Measurements from ENCODE around the gene MSN. TPM values are rescaled to one million over a fixed set of nuclear protein-coding genes. Genes with fewer than 3 reads are reported as not detected.
A peak's percentile ranks its signal among the peaks of the same experiment; 100 is the strongest.

MSN gene
- total and polyA plus RNA-seq, 8 donors: 367 to 543 (median 422) TPM

DNA sequence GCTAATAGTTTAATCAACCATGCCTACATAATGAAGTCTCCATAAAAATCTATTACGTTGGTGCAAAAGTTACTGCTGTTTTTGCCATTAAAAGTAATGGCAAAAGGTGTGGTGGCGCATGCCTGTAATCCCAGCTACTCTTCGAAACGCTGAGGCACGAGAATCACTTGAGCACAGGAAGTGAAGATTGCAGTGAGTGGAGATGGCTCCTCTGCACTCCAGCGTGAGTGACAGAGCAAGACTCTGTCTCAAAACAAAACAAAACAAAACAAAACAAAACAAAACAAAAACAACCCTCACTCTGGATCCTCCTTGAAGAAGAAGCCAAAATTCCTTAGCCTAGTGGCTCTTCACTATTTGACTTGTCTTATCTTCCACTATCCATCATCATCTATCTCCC is 78.0 kb downstream of the MSN start:
- intact Hi-C loops (cut with DNase I): no loop called here
- Histone ChIP-seq H3K27me3 (peaks cover 0 to 3% of the 10 kb centered on the region in 2 donors), H3K4me1 (no peaks in the 10 kb centered on the region), H3K27ac (no peak overlapping the region), H3K9me3 (no peaks in the 10 kb centered on the region), H3K36me3 (peaks cover 0 to 20% of the 10 kb centered on the region in 2 donors), H3K4me3 (no peak overlapping the region)
- DNase-seq (no peak), ATAC-seq (peak; percentile 30)
- TF ChIP-seq, protein P1, sequence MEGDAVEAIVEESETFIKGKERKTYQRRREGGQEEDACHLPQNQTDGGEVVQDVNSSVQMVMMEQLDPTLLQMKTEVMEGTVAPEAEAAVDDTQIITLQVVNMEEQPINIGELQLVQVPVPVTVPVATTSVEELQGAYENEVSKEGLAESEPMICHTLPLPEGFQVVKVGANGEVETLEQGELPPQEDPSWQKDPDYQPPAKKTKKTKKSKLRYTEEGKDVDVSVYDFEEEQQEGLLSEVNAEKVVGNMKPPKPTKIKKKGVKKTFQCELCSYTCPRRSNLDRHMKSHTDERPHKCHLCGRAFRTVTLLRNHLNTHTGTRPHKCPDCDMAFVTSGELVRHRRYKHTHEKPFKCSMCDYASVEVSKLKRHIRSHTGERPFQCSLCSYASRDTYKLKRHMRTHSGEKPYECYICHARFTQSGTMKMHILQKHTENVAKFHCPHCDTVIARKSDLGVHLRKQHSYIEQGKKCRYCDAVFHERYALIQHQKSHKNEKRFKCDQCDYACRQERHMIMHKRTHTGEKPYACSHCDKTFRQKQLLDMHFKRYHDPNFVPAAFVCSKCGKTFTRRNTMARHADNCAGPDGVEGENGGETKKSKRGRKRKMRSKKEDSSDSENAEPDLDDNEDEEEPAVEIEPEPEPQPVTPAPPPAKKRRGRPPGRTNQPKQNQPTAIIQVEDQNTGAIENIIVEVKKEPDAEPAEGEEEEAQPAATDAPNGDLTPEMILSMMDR (IDR thresholded peaks at IDR 0.05): no peak

DNA sequence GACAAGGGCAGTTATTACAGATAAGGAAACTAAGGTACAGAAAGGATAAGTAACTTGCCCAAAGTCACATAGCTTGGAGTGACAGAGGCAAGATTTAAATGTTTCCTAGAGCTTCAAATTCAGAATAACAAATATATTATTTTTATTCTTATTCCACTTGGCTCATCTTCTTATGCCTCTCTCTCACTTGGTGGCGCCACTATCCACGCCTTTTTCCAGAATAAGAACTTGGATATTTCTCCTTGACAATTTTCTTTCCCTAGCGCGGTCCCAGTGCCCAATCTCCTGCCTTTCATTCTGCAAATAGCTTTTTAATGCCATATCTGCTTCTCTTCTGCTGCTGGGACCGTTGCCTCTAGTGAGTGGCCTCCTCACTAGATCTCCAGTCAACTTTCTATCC is 78.5 kb downstream of the MSN start:
- H3K36me3 ChIP-seq: peaks cover 0 to 15% of the 10 kb centered on the region in 2 donors
- no peaks in the 10 kb centered on the region for H3K9me3 ChIP-seq
- ATAC-seq: no peak
- H3K27me3 ChIP-seq: peaks cover 0 to 6% of the 10 kb centered on the region in 2 donors
- intact Hi-C loops (cut with DNase I): no loop called here
- H3K27ac ChIP-seq: no peak overlapping the region
- H3K4me3 ChIP-seq: no peak overlapping the region
- TF ChIP-seq, protein P1 (IDR thresholded peaks at IDR 0.05): no peak
- peak in 1 of 4 donors; percentile 11 for DNase-seq
- no peaks in the 10 kb centered on the region for H3K4me1 ChIP-seq

DNA sequence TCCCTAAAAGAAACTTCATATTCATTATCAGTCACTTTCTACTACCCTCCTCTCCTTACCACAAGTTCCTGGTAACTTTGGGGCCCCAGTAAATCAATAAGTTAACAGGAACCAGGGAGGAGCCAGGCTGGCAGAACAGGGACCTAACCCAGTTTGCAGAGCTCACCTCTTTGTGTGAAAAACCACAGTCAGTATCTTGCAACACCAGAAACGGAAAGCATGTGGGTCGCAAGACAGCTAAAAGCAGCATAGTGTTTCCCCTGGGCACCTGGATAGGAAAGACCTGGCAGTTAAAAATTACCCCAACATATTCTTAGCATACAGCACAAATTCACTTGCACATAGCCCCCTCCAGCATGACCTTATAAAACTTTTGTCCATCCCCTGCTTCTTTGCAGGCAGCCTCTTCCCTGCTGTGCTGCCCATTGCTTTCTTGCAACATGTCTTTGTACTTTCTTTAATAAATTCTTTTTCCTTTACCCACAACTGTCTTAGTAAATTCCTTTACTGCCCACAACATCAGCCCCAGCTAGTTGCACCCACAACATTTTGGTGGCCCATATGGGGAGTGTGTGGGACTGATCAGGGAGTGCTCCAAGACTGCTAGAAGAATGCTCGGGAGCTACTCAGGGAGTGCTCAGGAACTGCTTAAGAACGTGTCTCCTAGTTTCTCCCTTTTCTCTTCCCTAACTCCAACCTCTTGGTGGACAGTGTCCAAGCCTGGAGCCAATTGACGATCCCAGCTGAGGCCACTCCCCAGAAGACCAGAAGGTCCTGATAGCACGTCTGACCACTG is 83.4 kb downstream of the MSN start:
- H3K4me1 ChIP-seq: no peaks in the 10 kb centered on the region
- TF ChIP-seq, protein P1 (IDR thresholded peaks at IDR 0.05): no peak
- H3K4me3 ChIP-seq: no peak overlapping the region
- peaks cover 0 to 10% of the 10 kb centered on the region in 2 donors for H3K27me3 ChIP-seq
- ATAC-seq (no peak), DNase-seq (no peak)
- intact Hi-C loops (cut with DNase I): no loop called here
- no peaks in the 10 kb centered on the region for H3K36me3 ChIP-seq
- H3K9me3 ChIP-seq: no peaks in the 10 kb centered on the region
- H3K27ac ChIP-seq: peak overlapping the region in 1 of 2 donors; percentile 48

DNA sequence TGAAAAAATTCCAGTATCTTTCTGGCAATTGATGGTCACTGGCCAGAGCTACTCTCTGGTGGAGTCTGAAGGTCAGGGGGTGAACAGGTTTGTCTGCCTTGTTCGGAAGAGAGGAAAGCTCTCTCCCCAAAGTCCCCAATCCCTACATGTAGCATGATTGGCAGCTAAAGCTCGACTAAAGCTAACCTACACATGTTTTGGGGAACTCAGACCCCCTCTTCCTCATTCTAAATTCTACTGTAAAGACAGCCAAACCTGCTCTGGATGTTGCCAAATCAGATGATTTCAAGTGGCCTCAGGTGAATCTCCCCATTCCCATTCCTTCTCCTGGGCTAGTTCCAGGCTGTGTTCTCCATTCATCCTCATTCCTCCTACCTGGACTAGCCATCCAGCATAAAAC is 84.1 kb downstream of the MSN start:
- ATAC-seq: no peak
- H3K4me1 ChIP-seq: no peaks in the 10 kb centered on the region

DNA sequence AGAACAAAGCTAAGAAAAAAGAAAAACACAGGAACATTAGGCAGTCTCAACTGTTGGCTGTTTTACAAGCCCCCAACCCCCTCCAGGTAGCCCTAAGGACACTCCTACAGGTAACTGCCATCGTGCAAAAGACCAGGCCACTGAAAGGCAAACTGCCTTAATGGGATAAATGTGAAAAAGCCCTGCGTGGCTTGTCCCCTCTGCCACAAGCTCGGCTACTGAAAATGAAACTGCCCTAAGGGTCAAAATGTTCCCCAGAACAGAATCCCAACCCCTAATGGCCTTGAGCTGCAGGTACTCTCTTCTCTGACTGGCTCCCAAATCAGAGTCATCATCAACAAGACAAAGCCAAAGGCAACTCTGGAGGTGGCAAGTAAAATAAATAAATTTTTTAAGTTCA is 84.8 kb downstream of the MSN start:
- TF ChIP-seq, protein P1 (IDR thresholded peaks at IDR 0.05): no peak
- no peak overlapping the region for H3K27ac ChIP-seq
- peaks cover 0 to 10% of the 10 kb centered on the region in 2 donors for H3K27me3 ChIP-seq
- intact Hi-C loops (cut with DNase I): no loop called here
- H3K4me3 ChIP-seq: no peak overlapping the region
- DNase-seq (no peak), ATAC-seq (no peak)
- no peaks in the 10 kb centered on the region for H3K36me3 ChIP-seq
- H3K9me3 ChIP-seq: no peaks in the 10 kb centered on the region
- no peaks in the 10 kb centered on the region for H3K4me1 ChIP-seq

More for the DNA sequence above, 84.1 kb downstream of the MSN start:
- TF ChIP-seq, protein P1 (IDR thresholded peaks at IDR 0.05): no peak
- Histone ChIP-seq H3K36me3 (no peaks in the 10 kb centered on the region), H3K9me3 (no peaks in the 10 kb centered on the region), H3K27ac (peak overlapping the region in 1 of 2 donors; percentile 48), H3K4me3 (no peak overlapping the region), H3K27me3 (peaks cover 0 to 10% of the 10 kb centered on the region in 2 donors)
- no peak for DNase-seq
- intact Hi-C loops (cut with DNase I): no loop called here
